Measurements from ENCODE around the gene TAC4.

Gene TAC4

GRCh38 chr17:49873466-49873865 is 25.6 kb upstream of the TAC4 start:
- no peak for DNase-seq (ENCODE audit: low read depth in 1 of 2, low spot score in 1 of 2)

- DNase-seq (ENCODE audit: low read depth in 1 of 2, low spot score in 1 of 2), result no peak
Observed at GRCh38 chr17:49872754-49873377, 25.0 kb upstream of the TAC4 start.

GRCh38 chr17:49871211-49871610 is 23.3 kb upstream of the TAC4 start:
- no peak for DNase-seq (ENCODE audit: low read depth in 1 of 2, low spot score in 1 of 2)

GRCh38 chr17:49870298-49870697 is 22.4 kb upstream of the TAC4 start:
- DNase-seq (ENCODE audit: low read depth in 1 of 2, low spot score in 1 of 2), result no peak

- DNase-seq (ENCODE audit: low read depth in 1 of 2, low spot score in 1 of 2), result no peak
Observed at GRCh38 chr17:49869038-49869374, 21.1 kb upstream of the TAC4 start.

GRCh38 chr17:49866882-49867413 is 19.1 kb upstream of the TAC4 start:
- DNase-seq (ENCODE audit: low read depth in 1 of 2, low spot score in 1 of 2), result no peak

- DNase-seq (ENCODE audit: low read depth in 1 of 2, low spot score in 1 of 2), result no peak
Observed at GRCh38 chr17:49866019-49866380, 18.1 kb upstream of the TAC4 start.

- no peak for DNase-seq (ENCODE audit: low read depth in 1 of 2, low spot score in 1 of 2)
Observed at GRCh38 chr17:49862781-49863331, 15.0 kb upstream of the TAC4 start.

GRCh38 chr17:49861150-49861884 is 13.4 kb upstream of the TAC4 start:
- peak in 1 of 2 donors; percentile 24 for DNase-seq (ENCODE audit: low read depth in 1 of 2, low spot score in 1 of 2)

GRCh38 chr17:49859991-49860953 is 12.4 kb upstream of the TAC4 start:
- DNase-seq (ENCODE audit: low read depth in 1 of 2, low spot score in 1 of 2), result no peak

GRCh38 chr17:49858796-49859195 is 10.9 kb upstream of the TAC4 start:
- DNase-seq (ENCODE audit: low read depth in 1 of 2, low spot score in 1 of 2), result no peak

GRCh38 chr17:49854126-49854525 is 6.3 kb upstream of the TAC4 start:
- DNase-seq (ENCODE audit: low read depth in 1 of 2, low spot score in 1 of 2), result no peak

GRCh38 chr17:49853470-49854015 is 5.7 kb upstream of the TAC4 start:
- no peak for DNase-seq (ENCODE audit: low read depth in 1 of 2, low spot score in 1 of 2)

GRCh38 chr17:49851387-49852291 is 3.8 kb upstream of the TAC4 start:
- peak; percentile 50 to 52 for DNase-seq (ENCODE audit: low read depth in 1 of 2, low spot score in 1 of 2)

- no peak for DNase-seq (ENCODE audit: low read depth in 1 of 2, low spot score in 1 of 2)
Observed at GRCh38 chr17:49850772-49851386, 3.0 kb upstream of the TAC4 start.

GRCh38 chr17:49850218-49850610 is 2.3 kb upstream of the TAC4 start:
- DNase-seq (ENCODE audit: low read depth in 1 of 2, low spot score in 1 of 2), result no peak

GRCh38 chr17:49848739-49849138 is 870 bp upstream of the TAC4 start:
- DNase-seq (ENCODE audit: low read depth in 1 of 2, low spot score in 1 of 2), result no peak

GRCh38 chr17:49846938-49847712 is 744 bp downstream of the TAC4 start:
- no peak for DNase-seq (ENCODE audit: low read depth in 1 of 2, low spot score in 1 of 2)

GRCh38 chr17:49845321-49845720 is 2.5 kb downstream of the TAC4 start:
- no peak for DNase-seq (ENCODE audit: low read depth in 1 of 2, low spot score in 1 of 2)

Measured in activated T-helper 1 cell treated with anti-CD3 and anti-CD28 coated beads, Interleukin-2, amount 50 U/mL, for 16 hours (primary cell).